B cell (primary cell): ENCODE measurements around the gene ATG4B. TPM values are rescaled to one million over a fixed set of nuclear protein-coding genes. Genes with fewer than 3 reads are reported as not detected.

ENCODE experiments used
- ATAC-seq: fragments of 200-7000 bp; cut with Tn5 transposase; one replicate; pipeline ENCODE4 v1.10.0; 2021; ENCODE audit warnings: low read depth, mild to moderate bottlenecking, moderate number of reproducible peaks, moderate library complexity
- CTCF ChIA-PET: fragments of 350-600 bp; sonication (Branson Sonifier 250); formaldehyde crosslinking; loops from one replicate; lab custom pipeline; 2021; ENCODE audit warnings: antibody characterized with exemption, inconsistent platforms; lab: Charles Lee
- POLR2A ChIA-PET: fragments of 350-600 bp; sonication (Branson Sonifier 250); formaldehyde crosslinking; loops from one replicate; lab custom pipeline; 2021; ENCODE audit warnings: antibody characterized with exemption; lab: Charles Lee
- DNase-seq: peaks from one replicate; pipeline ENCODE4 v3.0.0; 2013
- H2AFZ ChIP-seq: 2 replicates; pipeline ENCODE4 v1.6.1; 2012; ENCODE audit warnings: mild to moderate bottlenecking, low read depth, low read length; ENCODE audit not compliant: insufficient read depth, poor library complexity, severe bottlenecking
- H3K27ac ChIP-seq, 2 donors: 1 replicate in 1 of 2; 2 replicates in 1 of 2; pipeline ENCODE4 v1.5.1; 2012 to 2013; ENCODE audit warnings: low read length in 2 of 2, mild to moderate bottlenecking in 2 of 2, moderate library complexity in 1 of 2
- H3K27me3 ChIP-seq, 4 experiments: fragments of 200-600 bp in 1 of 4; sonication (generic) in 1 of 4; replicated peaks in 1 of 4; 1 replicate in 2 of 4; 2 replicates in 2 of 4; pipeline versions ENCODE4 v1.6.1 to v1.7.0; 2013 to 2016; ENCODE audit warnings: low read length in 3 of 4, mild to moderate bottlenecking in 2 of 4, mixed read lengths in 1 of 4, moderate library complexity in 1 of 4; ENCODE audit not compliant: insufficient read depth in 4 of 4, control insufficient read depth in 3 of 4; ENCODE audit errors: control extremely low read depth in 1 of 4
- H3K36me3 ChIP-seq, 2 experiments: replicated peaks in 1 of 2; 1 replicate in 1 of 2; 2 replicates in 1 of 2; pipeline versions ENCODE4 v1.6.1 to v1.7.1; 2013; ENCODE audit warnings: low read length in 1 of 2; ENCODE audit not compliant: insufficient read depth in 2 of 2, control insufficient read depth in 1 of 2; ENCODE audit errors: control extremely low read depth in 1 of 2, extremely low read depth in 1 of 2
- H3K4me1 ChIP-seq, 2 donors: fragments of 200-600 bp in 1 of 2; sonication (generic) in 1 of 2; 1 replicate in 1 of 2; 2 replicates in 1 of 2; pipeline versions ENCODE4 v1.5.1 to v1.6.1; 2013 to 2017; ENCODE audit warnings: low read length in 2 of 2; ENCODE audit not compliant: control insufficient read depth in 2 of 2, insufficient read depth in 2 of 2
- H3K4me2 ChIP-seq: replicated peaks from 2 replicates; pipeline ENCODE3; 2012; ENCODE audit warnings: mild to moderate bottlenecking, low read depth, low read length; ENCODE audit not compliant: poor library complexity, severe bottlenecking
- H3K4me3 ChIP-seq, 5 experiments: fragments of 200-600 bp in 1 of 5; sonication (generic) in 1 of 5; 1 replicate in 3 of 5; 2 replicates in 2 of 5; pipeline versions ENCODE4 v1.5.1 to v1.7.0; 2011 to 2016; ENCODE audit warnings: low read length in 4 of 5, mild to moderate bottlenecking in 4 of 5, low read depth in 2 of 5, control low read depth in 1 of 5, moderate library complexity in 1 of 5; ENCODE audit not compliant: insufficient read depth in 1 of 5; ENCODE audit errors: control extremely low read depth in 1 of 5, extremely low read depth in 1 of 5
- H3K79me2 ChIP-seq: fragments of 200-600 bp; sonication (generic); one replicate; pipeline ENCODE4 v1.6.0; 2016; ENCODE audit warnings: low read length; ENCODE audit not compliant: control insufficient read depth, insufficient read depth
- H3K9ac ChIP-seq: fragments of 200-600 bp; sonication (generic); 2 replicates; pipeline ENCODE4 v1.6.1; 2017; ENCODE audit warnings: mild to moderate bottlenecking, low read length, moderate library complexity
- H3K9me3 ChIP-seq, 3 donors: one replicate each; pipeline versions ENCODE4 v1.6.1 to v1.7.1; 2013; ENCODE audit warnings: low read length in 2 of 3; ENCODE audit not compliant: control insufficient read depth in 2 of 3, insufficient read depth in 1 of 3; ENCODE audit errors: control extremely low read depth in 1 of 3
- H4K20me1 ChIP-seq: 2 replicates; pipeline ENCODE4 v1.6.0; 2012; ENCODE audit warnings: mild to moderate bottlenecking, low read length; ENCODE audit not compliant: insufficient read depth, control insufficient read depth, poor library complexity, severe bottlenecking
- H3K27ac Mint-ChIP-seq: one replicate; pipeline ENCODE4 v1.8.0; 2021; ENCODE audit warnings: mixed read lengths
- H3K27me3 Mint-ChIP-seq: one replicate; pipeline ENCODE4 v1.8.0; 2021; ENCODE audit warnings: mixed read lengths
- H3K4me1 Mint-ChIP-seq: one replicate; pipeline ENCODE4 v1.8.0; 2021; ENCODE audit warnings: mixed read lengths
- H3K4me3 Mint-ChIP-seq: one replicate; pipeline ENCODE4 v1.8.0; 2021; ENCODE audit warnings: mixed read lengths
- H3K9me3 Mint-ChIP-seq: one replicate; pipeline ENCODE4 v1.8.0; 2022; ENCODE audit warnings: mixed read lengths; ENCODE audit not compliant: insufficient read depth
- CTCF ChIP-seq: fragments of 200-600 bp; IDR thresholded peaks from one replicate; pipeline ENCODE4 v1.8.0; 2022; ENCODE audit warnings: antibody characterized with exemption, mild to moderate bottlenecking
- EZH2 ChIP-seq: IDR thresholded peaks from 2 replicates; pipeline ENCODE4 v1.6.1; 2012; ENCODE audit warnings: borderline replicate concordance, low read depth, mild to moderate bottlenecking, moderate library complexity, low read length; ENCODE audit not compliant: insufficient read depth, poor library complexity, severe bottlenecking
- WGBS: methylation state at CpG from one replicate; pipeline ENCODE4 v1.1.5; 2013; ENCODE audit warnings: missing lambda C conversion rate; ENCODE audit not compliant: insufficient coverage; 5-methylcytosine and 5-hydroxymethylcytosine counted together
- intact Hi-C: fragments of 100-400 bp; cut with micrococcal nuclease; formaldehyde crosslinking; loops from one replicate; pipeline ENCODE4 v1.10.0; 2022
- polyA plus RNA-seq: library from polyadenylated mRNA; depleted of rRNA; stranded (reverse); fragments of >200 nt; gene quantifications from 2 replicates; pipeline ENCODE4 v1.2.3, GENCODE V29; 2012
- total RNA-seq, 2 donors: library from RNA; stranded (reverse); fragments of 120-200 nt in 1 of 2; gene quantifications; 1 replicate in 1 of 2; 2 replicates in 1 of 2; pipeline versions ENCODE4 v1.2.3 to v1.2.4, GENCODE V29; 2013 to 2022

The ATG4B gene
- total and polyA plus RNA-seq, 2 donors (not counting 1 experiment from before 2014, with no cell fraction given): 130 TPM

GRCh38 chr2:241673797-241674725, 36.6 kb downstream of the ATG4B start:
- ChIA-PET POLR2A (no interaction called here), CTCF (no interaction called here)
- no peak overlapping the region for H3K9ac ChIP-seq
- H3K9me3 ChIP-seq: no peaks in the 10 kb centered on the region
- Mint-ChIP-seq H3K9me3 (no peaks in the 10 kb centered on the region), H3K4me3 (no peak overlapping the region), H3K4me1 (no peaks in the 10 kb centered on the region), H3K27me3 (no peaks in the 10 kb centered on the region), H3K27ac (no peak overlapping the region)
- H3K27me3 ChIP-seq: no peaks in the 10 kb centered on the region
- H3K4me3 ChIP-seq: no peak overlapping the region
- no peaks in the 10 kb centered on the region for H4K20me1 ChIP-seq
- no peaks in the 10 kb centered on the region for H3K79me2 ChIP-seq
- ATAC-seq (no peak), DNase-seq (no peak)
- 88% methylated on average over 20 of the region's 21 CpGs for WGBS
- no peak overlapping the region for H3K4me2 ChIP-seq
- H3K27ac ChIP-seq: no peak overlapping the region
- H2AFZ ChIP-seq: no peak overlapping the region
- TF ChIP-seq CTCF: no peak
- TF ChIP-seq EZH2: no peak
- intact Hi-C loops: no loop called here
- H3K36me3 ChIP-seq: peaks cover 0 to 37% of the 10 kb centered on the region in 2 experiments
- H3K4me1 ChIP-seq: no peaks in the 10 kb centered on the region

DNA sequence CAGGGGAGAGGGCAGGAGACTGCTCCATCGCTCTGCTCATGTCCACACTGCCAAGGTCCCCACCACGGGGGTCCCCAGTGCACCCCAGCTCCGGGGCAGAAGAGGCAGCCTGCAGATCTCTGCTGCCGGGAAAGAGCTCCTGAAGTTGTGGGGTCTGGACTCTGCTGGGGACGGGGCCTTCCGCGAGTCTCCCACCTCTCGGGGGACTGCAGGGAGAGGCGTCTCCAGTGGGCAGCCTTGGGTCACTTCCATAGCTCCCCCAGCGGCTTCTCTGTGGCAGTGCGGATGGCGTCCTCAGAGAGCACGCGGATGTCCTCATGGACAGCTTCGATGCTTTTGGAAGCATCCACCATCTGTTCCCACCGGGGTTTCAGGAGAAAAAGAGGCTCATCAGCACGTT, 38.4 kb downstream of the ATG4B start:
- peaks cover 0 to 30% of the 10 kb centered on the region in 2 experiments for H3K36me3 ChIP-seq
- ATAC-seq (no peak), DNase-seq (no peak)
- no peaks in the 10 kb centered on the region for H4K20me1 ChIP-seq
- peaks cover 3% of the 10 kb centered on the region for H3K79me2 ChIP-seq
- CTCF ChIA-PET: no interaction called here
- TF ChIP-seq EZH2 (no peak), CTCF (no peak)
- no peaks in the 10 kb centered on the region for H3K9me3 ChIP-seq
- Mint-ChIP-seq H3K27ac (no peak overlapping the region), H3K9me3 (no peaks in the 10 kb centered on the region), H3K27me3 (no peaks in the 10 kb centered on the region), H3K4me3 (no peak overlapping the region), H3K4me1 (no peaks in the 10 kb centered on the region)
- POLR2A ChIA-PET: no interaction called here
- H3K9ac ChIP-seq: no peak overlapping the region
- no peak overlapping the region for H3K4me3 ChIP-seq
- H3K4me1 ChIP-seq: no peaks in the 10 kb centered on the region
- intact Hi-C loops: no loop called here
- H3K27ac ChIP-seq: no peak overlapping the region
- no peak overlapping the region for H3K4me2 ChIP-seq
- no peaks in the 10 kb centered on the region for H3K27me3 ChIP-seq
- WGBS: 93% methylated on average over 17 of the region's 17 CpGs
- no peak overlapping the region for H2AFZ ChIP-seq
